HG02884 (cell line): ENCODE measurements around the gene TCF3.
"Not testable (repeated sequence)": the region's sequence is repeated elsewhere in the genome, so short reads cannot be mapped to it uniquely, and the experiment has no call there.

Experiments used
- ATAC-seq: cut with Tn5 transposase; IDR thresholded peaks from one replicate; pipeline ENCODE4 v1.9.1; 2021; ENCODE audit warnings: mild to moderate bottlenecking, moderate library complexity; ENCODE audit not compliant: unreplicated experiment

Gene TCF3

DNA sequence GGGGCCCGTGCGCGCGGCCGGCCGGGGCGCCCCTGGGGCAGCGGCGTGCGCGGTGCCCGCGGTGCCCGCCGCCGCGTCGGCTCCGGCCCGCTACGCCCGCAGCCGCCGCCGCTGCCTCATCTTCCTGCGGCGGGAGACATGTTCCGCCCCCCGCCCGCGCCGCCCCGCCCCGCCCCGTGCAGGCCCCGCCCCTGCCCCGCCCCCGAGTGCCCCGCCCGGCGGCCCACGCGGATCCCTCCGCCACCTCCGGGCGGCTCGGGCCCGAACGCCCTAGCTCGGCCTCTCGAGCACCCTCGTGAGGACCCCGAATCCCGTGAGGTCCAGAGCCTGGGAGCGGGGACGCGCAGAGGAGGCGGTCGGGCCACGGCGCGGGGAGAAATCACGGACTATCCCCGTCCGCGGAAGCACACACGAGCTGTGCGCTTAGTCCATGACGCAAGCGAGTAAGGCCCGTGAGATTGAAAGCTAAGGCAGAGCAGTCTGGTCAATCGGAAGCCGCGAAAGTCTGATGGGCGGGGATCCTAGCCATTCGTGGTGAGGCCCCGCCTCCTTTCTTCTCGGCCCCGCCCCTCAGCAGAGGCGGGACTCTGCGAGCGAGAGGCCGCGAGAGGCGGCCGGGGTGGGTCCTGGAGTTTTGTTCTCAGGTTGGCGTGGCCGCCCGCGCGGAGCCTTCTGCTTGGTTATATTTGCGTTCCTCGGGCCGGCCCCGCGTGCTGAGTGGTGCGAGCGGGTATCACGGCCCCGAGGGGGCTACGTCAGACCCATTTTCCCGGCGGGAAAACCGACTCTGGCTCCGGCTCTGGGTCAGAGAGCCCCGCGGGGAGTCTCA, at the start of gene TCF3:
Gene TCF3, minus strand, starts transcription at position 145 of the 829 bp plus-strand sequence. CDS start 2,367 bp downstream, outside the sequence.
- ATAC-seq, result peak; percentile 63

DNA sequence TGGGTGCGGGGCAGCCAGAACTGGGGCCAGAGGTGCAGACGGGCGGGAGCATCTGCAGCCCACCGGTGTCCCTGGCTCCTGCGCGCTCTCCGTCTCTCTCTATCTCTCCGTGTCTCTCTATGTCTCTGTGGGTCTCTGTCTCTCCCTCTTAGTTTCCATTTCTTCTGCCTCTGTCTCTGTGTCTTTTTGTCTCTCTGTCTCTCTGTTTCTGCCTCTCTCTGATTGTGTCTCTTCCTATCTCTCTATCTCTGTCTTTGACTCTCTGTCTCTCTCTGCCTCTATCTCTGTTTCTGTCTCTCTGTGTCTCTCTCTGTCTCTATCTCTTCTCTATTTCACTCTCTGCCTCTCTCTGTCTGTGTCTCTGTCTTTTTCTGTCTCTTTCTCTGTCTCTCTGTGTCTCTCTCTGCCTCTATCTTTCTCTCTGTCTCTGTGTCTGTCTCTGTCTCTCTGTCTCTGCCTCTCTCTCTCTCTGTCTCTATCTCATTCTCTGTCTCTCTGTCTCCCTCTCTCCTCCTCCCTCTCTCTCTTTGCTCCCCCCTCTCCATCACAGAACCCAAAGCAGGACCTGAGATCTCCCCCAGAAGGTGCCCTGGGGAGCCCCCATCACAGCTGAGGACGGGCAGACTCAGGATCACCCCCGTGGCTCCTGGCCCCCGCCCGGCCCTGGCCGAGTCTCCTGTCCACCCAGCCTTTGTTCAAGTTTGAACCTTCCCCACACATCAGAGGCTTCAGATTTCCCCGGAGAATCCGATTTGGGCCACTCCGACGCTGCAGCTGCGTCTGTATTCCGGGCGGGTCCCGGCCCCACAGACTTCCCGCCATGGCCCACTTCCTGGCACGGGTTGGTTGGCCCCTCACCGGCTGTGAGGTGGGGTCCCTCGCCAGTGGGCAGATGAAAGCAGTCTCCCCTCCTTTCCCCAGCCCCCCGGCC, 48.6 kb upstream of the TCF3 start:
- no peak for ATAC-seq

DNA sequence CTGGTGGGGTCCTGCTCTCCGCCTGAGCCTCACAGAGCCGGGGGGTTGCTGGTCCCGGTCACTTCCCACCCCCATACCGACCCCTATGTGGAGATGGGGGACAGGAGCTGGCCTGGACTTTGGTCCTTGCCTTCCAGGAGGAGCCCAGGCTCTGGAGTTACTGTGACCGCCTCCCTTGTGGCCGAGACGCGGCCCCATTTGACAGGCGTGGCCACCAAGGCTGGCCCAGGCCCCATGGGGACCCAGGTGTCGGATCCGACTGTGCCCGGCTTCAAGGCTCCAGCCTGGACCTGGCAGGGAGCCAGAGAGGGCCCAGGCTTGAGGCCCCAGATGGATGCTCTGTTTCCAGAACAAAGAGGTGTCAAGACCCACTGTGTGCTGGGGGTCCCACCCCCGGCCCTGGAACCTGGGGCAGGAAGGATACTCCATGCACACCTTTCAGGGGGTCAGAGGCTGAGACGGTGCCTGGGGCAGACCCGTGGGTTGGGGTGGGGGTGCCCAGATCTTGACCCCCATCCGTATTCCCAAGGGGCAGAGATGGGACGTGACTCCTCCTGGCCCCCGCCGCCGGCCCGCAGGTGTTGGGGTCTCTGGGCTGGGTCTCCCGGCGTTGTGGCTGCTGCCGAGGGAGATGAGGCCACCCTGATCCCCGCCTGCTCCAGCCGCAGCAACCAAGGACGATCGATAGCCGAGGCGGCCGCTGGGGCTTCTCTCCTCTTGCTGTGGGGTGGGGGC, 47.8 kb upstream of the TCF3 start:
- ATAC-seq, result no peak

DNA sequence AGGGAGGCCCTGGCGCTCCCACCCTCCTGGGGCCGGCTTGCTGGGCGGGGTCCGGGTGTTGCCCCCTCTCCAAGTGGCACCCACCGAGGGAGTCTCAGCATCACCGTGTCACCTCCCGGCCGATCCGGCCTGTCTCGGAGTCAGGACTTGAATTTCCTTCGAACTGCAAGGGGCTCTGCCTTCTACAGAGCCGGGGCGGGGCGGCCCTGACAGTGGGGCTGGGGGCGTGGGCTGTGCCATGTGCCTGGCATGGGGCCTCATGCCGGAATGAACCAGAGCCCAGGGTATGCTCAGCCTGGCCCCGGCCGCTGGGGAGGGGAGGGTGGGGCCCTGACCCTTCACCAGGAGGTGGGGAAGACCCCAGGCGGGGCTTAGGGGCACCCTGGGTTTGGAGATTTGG, 47.0 kb upstream of the TCF3 start:
- no peak for ATAC-seq

DNA sequence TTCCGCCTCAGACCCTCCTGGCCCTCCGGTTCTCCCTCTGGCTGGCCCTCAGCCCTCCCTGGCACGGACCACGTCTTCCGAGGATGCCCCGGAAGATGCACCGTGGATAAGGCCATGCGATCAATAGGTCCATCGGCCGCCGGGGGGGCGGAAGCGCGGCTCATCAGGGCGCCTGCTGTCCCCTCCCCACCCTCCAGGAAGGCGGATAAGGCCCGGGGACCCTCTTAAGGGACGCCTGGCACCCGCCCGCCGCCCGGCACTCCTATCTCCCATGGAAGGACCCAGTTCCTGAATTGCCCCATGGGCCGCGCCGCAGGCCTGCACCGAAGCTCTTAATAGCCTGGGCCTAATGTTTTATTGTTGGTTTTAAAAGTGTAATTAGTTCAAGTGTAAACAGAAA, 46.2 kb upstream of the TCF3 start:
- ATAC-seq, result no peak

DNA sequence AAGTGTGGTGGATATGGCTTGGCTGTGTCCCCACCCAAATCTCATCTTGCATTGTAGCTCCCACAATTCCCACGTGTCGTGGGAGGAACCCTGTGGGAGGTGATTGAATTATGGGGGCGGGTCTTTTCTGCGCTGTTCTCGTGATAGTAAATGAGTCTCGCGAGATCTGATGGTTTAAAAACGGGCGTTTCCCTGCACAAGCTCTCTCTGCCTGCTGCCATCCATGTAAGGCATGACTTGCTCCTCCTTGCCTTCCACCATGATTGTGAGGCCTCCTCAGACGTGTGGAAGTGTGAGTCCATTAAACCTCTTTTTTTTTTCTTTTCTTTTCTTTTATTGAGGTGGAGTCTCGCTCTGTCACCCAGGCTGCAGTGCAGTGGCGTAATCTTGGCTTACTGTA, 43.1 kb upstream of the TCF3 start:
- ATAC-seq, result not testable (repeated sequence)

DNA sequence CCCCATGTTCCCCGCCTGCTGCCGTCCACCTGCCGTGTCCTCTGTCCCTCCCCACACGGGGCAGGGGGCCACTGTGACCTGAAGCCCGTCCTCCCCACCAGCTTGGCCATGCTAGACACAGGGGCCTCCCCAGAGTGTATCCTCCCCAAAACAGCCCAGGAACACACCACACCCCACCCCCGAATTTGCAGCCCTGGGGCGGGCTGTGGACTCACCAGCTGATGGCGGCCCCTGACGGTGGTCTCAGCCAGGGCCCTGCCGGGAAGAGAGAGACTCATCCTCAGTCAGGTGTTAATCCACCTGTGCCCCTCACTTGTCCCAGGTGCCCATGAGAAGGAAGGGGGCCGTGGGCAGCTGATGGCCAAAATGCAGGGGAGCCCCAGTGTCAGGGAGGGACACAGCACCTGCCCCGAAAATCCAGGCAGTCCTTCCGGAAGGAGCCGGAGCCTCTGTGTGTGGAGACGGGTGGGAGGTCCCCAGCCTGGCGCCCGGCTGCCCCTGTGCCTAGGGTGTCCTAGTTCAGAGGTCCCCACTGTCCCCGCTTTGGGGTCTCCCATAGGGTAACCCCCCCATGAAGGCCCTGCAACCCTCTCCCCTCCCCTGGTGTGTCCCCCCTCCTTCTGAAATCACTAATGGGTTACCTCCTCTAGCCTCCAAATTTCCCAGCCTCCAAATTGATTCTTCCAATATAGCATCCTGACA, 39.3 kb upstream of the TCF3 start:
- ATAC-seq, result no peak

DNA sequence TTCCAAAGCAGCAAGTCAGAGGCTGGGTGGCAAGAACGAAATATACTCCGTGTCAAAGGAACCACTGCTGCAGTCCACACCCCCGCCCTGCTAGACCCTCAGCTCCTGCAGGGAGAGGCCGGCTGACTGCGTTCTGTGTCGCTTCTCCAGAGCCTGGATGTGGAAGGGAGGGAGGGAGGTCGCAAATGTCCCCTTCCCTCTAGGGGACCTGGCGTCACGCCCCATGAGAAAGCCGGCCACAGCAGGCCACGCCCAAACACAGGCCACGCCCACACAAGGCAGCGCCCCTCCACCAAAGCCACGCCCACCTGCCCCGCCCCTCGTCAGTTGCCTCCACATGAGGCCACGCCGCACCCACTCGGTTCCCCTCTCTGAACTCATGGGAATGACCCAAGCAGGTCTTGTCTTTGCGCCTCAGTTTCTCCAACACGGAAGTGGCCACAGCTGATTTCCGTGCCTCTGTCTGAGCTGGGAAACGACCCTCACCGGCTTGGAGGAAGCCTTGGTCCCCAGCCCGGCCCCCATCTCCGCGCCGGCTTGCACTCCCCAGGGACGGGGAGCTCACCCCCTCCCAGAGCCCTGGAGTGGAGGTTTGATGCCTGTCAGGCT, 38.4 kb upstream of the TCF3 start:
- no peak for ATAC-seq

DNA sequence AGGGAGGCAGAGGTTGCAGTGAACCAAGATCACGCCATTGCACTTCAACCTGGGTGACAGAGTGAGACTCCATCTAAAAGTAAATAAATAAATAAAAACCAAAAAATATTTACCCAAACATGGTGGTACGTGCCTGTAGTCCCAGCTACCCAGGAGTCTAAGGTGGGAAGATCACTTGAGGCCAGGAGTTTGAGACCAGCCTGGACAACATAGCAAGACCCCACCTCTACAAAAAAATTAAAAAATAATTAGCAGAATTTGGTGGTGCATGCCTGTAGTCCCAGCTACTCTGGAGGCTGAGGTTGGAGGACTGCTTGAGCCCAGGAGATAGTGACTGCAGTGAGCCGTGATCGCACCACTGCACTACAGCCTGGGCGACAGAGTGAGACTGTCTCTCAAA, 33.4 kb upstream of the TCF3 start:
- ATAC-seq, result not testable (repeated sequence)

DNA sequence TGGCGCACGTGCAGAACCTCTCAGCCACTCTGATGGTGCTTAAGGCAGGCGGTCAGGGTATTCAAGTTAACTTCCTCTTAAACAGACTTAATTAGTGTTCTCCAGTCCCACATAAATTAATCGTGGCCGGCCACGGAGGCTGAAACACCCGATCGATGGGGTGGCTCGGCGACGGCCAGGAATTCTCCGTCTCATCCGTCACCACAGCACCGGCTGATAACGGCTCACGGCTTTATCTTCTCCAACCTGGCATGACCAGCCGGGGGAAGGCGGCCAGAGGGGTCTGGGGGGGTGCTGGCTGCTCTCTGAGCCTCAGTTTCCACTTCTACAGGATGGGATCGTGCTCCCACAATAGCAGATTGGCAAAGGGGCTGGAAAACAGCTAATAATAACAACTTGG, 32.6 kb upstream of the TCF3 start:
- ATAC-seq, result no peak

DNA sequence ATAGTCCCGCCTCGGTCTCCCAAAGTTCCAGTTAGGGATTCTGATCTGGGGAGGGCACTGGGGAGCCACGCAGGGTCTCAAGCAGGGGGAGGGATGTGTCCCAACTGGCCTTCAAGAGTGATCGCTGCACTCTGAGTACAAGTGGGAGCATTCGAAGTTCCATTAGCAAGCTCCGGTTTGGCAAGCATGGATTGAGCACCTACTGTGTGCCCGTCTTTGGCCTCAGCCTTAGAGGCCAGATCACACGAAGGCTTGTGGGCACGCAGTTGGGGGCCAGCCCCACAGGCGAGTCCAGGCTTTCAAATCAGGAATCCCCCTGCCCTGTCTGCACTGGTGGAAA, 32.1 kb upstream of the TCF3 start:
- ATAC-seq, result no peak

DNA sequence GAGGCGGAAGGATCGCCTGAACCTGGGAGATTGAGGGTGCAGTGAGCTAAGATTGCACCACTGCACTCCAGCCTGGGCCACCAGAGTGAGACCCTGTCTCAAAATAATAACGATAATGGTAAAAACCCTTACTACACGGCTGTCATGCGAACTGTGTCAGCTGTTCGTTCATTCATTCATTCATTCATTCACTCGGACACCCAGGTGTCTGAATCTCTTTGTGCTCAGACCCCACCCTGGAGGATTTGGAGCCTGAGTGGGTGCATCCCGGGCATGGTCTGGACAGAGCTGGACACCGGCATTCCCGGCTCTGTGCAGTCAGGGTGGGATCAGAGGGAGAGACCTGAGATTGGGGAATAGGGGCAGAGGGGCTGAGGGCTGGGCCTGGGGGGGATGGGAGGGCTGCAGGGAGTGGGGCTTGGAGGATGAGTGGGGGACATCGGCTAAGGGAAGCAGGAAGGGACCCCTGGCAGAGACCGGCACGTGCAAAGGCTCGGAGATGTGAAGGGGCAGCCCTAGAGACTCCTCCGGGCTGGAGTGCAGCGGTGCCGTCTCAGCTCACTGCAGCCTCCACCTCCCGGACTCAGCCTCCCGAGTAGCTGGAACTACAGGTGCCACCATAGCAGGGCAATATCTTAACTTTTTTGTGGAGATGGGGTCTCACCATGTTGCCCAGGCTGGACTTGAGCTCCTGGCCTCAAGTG, 31.6 kb upstream of the TCF3 start:
- no peak for ATAC-seq

DNA sequence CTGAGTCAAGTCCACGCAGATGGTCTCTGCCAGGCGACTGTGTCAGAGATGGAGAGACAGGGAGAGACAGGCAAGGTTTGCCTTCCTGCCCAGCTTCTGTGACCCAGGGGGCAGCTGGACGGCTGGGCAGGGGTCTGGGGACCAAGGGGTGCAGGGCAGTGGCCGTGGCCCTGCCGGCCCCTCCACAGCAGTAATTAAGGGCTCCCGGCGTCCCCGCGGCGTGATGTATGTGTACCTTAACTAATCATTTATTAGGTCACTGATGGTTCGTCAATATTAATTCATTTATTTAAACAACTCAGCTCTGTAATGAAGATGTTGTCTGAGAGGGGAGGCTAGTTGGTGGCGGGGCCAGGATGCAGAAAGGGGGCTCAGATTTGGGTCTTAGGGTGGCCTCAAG, 28.6 kb upstream of the TCF3 start:
- no peak for ATAC-seq

DNA sequence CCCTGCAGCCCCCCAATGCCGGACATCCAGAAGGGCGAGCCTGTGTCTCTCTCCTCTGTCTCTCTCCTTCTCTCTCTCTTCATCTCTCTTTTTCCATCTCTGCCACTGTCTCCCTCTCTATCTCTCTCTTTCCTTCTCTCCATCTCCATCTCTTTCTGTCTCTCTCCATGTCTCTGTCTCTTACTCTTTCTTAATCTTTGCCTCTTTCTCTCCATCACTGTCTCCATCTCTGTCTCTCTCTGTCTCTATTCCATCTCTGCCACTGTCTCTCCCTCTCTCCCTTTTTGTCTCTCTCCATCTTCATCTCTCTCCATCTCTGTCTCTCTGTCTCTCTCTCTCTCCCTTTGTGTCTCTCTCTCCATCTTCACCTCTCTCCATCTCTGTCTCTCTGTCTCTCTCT, 25.7 kb upstream of the TCF3 start:
- no peak for ATAC-seq

DNA sequence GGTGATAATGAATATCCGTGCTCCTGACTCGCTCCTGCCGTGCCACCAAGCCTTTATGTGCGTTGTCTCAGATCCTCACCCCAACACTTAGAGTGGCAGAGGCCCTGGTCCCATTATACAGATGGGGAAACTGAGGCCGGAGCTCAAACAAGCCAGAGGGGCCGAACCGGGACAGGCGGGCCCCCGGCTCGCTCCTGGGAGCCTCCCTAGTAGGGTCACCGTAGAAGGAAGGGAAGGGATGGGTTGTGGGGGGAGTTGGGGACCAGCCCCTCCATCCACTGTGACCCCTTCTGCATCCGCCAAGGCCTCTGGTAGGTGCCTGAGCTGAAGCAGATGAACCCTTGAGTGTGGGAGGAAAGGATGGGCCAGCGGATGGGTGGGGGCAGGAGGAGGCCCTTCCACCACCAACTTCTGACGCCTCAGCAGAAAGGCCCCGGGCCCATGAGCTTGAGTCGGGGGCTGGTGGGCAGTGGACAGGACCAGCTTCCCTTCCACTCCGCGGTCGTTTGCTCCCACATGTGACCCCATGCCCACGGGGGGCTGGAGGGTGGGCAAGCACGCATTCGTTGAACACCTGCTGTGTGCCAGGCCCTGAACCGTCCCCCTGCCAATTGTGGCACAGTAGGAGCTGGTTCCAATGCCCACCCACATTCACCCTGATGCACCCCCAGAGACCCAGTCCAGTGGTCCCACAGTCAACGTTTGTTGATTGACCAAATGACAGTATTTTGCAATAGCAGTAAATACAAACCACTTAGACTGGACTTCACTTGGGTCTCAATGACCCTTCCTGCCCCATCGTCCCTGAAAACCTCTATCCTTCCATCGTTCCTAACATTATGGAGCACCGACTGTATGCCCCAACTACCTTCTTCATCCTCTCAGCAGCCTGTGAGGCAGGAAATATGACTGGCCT, 24.2 kb upstream of the TCF3 start:
- no peak for ATAC-seq

DNA sequence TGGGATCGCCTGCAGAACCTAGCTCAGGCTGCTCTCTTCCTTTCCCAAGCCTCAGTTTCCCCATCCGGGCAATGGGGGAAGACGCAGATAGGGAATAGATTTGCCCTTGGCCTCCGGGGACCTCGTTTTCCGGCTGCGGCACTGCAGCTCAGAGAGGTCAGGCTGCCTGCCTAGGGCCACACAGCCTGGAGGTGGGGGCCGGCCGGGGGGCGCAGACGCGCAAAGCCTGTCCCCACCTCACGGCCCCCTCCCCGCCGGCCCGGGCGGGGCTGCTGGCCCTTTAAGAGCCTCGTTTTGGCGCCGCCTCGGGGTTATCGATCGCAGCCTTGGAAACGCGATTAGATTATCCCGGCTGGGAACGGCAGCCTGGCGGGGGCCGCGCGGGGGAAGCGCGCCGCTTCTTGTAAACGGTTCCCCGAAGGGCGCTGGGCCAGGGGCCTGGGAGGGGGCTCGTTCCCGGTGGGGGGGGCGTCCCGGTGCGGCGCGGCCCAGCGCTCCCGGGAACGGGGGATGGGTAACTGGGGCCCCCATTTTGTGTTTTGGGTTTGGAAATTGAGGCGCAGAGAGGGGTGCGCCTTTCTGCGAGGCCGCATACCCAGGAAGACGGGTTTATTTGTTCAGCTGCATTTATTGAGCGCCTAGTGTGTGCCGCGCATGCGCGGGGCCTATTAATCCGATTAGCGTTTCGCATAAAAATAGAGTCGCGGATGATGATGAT, 23.4 kb upstream of the TCF3 start:
- no peak for ATAC-seq

DNA sequence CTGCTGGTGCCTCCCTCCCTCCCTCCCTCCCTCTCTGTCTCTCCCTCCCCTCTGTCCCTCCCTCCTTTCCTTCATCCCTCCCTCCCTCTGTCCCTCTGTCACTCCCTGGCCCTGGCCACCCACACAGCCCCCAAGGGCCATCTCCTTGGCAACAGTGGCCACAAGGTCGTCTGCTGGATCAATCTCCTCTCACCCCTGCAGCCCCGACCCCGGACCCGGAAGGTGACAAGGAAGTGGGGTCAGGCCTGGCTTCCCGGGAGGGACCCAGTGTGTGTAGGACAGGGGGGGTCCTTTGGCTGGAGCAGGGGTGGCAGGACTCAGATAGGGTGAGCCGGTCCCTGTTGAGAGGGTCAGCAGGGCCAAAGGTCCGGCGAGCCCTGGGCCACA, 21.9 kb upstream of the TCF3 start:
- ATAC-seq, result no peak

DNA sequence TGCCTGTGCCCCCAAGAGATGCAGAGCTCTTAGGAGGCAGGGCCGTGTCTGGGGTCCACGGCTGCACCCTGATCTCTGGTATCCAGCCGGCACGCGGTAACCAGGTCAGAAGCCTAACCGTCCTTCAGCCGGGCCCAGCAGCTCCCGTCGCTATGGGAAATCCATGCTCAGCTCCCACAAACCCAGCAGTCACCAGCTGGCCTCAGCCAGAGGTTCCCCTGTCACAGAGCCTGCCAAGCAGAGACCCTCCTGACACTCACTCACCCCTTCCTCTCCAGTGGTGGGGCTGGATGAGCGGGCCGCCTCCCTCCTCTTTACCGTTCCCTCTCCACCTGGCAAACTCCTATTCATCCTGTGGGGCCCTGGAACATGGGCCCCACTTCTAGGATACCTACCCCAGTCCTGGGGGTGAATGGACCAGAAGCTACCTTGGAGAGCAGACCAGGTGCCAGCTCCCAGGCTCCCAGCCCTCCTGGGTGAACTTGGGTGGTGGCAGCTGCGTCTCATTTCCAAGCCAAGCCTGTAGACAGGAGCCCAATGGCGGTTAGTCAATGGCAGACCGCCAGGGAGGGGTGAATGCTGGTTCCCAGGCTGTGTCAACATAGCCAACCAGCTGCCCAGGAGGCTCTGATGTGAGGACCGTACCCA, 21.4 kb upstream of the TCF3 start:
- ATAC-seq, result no peak
